HG03108 (cell line): ENCODE data around the gene CEACAM21.

ENCODE experiments used
- ATAC-seq: cut with Tn5 transposase; IDR thresholded peaks from one replicate; pipeline ENCODE4 v1.9.1; 2021; ENCODE audit warnings: moderate library complexity; ENCODE audit not compliant: unreplicated experiment

The CEACAM21 gene

DNA sequence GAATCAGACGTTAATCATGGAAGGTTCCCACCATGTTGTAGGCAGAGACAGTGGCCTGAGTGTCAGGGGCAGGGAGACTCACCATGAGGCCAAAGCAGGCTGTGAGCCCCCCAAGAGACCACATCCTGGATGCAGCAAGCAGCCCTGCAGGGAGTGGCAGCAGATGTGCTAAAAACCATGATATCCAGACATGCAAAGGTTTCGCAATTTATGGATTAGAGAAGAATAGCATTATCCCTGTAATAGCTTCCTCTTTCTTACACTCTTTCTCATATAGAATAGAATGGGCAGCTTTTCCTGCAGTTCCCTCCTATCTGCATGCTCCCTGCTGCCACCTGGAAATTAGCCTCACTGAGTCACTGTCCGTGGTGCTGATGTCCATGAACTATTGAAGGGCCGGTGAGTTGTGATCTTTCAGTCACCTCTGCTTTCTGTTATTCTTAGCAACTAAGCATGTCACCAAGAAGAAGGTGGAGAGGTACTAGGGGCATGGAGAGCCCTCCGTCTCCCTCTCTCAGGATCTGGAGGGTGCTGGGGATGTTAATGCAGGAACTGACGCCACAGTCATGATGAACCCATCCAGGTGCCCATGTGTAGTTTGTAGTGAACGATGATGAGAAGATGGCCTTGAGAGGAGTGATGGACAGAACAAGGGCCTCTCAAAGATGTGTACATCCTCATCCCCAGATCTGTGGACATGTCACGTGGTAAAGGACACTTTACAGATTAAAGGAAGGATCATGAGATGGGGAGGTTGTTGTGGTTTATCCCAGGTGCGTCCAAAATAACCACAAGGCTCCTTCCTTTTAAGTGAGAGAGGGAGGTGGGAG is 41.0 kb downstream of the CEACAM21 start:
- no peak for ATAC-seq

DNA sequence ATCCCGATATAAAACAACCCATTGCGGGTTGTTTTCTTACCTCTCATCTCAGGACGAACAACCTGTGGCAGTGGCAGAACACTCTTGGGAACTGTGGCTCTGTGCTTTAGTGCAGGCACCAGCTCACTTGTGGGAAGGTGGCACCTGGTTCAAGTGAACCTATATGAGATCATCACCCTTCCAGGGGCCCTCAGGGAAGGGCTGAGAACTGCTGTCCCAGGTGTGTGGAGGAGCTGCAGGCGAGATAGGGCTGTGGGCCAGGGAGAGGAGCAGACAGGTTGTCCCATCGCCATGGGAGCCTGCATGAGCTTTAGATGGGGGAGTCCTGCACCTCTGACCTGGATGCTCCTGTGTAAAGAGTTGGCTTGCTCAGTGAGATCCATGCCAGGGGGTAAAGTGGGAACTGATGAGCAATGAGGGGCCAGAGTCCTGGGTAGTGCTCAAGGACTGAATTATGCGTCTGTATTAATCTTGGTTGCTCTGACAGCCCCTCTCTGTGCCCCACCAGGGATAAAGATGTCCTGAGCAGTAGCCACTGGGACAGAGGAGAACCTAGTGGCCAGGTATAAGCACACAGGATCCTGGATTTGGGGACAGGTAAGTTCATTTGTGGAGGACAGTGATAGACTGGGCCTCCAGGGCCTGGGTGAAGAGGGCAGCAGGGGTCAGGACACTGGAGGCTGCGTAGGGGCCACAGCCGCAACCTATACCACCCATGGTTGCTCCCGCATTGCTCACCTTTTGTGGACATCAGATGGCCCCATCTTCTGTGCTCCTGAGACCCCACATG is 42.2 kb downstream of the CEACAM21 start:
- ATAC-seq: no peak

DNA sequence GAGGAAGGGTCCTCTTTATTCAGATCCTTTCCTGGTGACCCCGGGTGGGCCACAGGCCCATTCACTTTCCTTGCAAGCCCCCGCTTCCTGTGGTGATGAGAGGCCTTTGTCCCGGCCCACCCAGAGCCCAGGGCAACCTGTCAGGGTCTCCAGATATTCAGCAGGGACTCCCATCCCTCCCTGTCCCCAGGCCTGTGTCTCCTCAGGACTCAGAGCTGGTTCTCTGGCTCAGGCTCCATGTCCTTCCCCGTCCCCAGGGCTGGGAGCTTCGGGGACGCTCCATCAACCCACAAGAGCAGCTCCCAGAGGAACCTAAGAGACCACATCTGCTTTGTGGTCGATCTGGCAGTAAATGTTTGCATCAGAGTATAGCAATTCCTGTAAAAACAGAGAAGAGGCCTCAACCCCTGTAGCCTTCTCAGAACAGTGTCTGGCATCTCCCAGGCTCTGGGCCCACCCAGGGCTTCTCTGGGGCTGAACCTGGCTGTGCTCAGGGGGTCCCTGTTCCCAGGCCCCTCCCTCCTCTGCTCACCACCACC is 43.1 kb downstream of the CEACAM21 start:
- ATAC-seq: no peak

DNA sequence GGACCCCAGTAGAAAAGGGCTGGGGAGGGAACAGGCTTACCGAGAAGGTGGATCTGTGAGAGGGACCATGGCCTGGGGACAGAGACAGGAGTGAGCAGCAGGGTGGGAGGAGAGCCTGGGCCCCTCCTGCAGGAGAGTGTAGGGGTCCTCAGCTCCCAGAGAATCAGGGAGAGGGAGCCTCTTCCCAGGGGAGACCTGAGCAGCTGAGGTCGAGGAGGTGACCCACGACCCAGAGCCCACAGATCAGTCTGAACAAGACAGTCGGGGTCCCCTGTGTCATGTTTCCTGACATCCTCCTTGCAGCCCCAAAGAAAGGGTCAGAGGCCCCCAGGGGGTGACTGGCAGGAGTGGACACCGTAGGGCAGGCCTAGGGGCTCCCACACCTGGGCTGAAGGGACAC is 44.2 kb downstream of the CEACAM21 start:
- no peak for ATAC-seq

DNA sequence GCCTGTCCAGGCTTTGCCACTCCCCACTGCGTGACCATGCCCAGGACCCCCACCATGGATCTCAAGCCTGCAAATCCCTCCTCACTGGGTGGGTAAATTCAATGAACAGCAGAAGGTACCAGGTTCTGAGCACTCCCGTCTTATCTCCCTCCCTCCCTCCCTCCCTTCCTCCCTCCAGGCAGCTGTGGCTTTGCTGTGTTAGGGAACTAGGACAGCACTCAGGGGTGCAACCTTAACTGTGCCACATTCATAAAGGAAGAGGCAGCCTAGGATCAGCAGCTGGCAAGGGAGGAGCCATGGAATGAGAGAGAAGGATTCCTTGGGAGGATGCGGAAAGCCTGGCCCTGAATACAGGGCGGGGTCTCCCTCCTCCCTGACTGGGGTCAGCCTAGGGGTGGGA is 45.3 kb downstream of the CEACAM21 start:
- ATAC-seq: no peak

DNA sequence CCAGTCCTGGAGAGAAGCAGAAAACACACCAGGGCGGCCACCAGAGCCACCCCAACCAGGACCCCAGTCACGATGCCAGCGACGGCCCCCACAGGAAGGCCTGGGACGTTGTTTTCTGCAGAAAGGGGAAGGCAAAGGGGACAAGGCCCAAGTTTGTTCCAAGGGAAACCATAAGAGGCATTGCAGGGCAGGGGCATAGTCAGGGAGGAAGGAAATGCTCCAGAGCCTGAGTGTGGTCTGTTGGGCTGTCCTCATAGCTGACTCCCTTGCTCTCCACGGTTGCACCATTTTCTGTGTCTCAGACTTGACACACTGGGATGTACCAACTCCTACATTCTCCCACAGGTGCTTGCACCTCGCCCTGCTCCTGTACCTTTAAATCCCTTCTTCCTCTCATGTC is 45.7 kb downstream of the CEACAM21 start:
- ATAC-seq: no peak

DNA sequence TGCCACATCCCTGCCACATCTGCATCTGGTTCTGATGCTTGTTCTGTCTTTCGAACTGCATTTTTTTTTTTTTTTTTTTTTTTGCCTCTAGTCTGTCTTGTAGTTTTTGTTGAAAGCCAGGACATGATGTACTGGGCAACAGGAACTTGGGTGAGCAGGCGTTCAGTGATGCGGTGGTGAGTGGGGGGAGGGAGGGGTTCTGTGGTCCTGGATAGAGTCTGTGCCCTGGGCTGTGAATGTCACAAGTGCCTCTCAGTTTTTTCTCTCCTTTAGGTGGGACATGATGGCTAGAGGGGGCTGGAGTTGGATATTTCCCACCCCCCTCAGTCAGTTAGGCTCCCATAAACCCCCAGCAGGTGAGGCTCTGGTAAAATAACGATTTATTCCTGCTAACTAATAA is 47.4 kb downstream of the CEACAM21 start:
- ATAC-seq: no peak

DNA sequence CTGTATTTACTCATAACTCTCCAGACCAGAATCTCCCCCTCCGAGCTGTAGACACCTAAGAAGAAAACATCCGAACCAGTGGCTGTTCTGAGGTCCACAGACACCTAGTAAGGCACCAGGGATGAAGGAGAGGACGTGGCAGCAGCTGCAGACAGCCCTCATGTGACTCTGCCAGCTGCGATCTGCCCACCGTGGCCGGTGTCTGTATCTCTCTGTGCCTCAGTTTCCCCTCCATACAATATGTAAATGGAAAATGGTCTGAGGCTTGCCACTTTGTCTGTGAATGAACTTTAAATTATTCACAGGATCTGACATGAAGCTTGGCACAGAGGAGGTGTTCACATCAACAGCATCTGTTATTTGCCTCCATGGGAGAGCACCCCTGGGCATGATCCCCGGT is 48.5 kb downstream of the CEACAM21 start:
- no peak for ATAC-seq

DNA sequence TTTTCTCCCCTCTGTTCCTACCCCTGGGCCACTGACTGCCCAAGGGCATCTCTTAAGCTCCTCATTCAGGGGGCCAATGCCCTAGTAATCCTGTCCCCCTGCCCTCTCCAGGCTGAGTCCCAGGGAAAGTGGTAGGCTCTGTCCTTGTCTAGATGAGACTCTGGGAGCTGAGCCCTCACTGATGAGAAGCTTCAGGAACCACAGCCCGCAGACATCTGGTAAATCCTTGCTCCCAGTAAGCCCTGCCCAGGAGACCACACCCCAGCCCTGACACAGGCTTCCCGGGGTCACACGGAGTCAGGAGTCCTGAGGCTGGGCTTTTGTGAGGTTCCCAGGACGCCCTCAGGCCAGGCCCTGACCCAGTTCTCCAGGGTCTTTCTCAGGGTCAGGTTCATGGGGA is 49.0 kb downstream of the CEACAM21 start:
- no peak for ATAC-seq

DNA sequence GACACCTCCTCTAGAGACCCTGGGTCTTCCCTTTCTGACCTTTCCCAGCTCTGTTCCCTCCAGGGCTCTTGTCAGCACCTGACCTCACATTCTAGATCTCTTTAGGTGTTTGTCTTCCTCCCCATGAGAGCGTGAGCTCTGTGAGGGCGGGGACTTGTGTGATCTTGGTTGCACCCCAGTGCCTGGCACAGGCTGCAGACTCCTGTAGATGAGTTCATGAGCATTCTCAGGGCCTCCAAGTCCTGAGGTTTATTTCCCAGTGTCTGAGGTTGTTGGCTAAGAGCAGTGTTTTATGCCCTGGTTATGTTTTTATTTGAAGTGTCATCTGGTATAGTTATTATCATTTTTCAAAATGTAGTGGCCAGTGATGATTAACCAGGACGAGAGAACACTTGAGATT is 50.3 kb downstream of the CEACAM21 start:
- no peak for ATAC-seq

DNA sequence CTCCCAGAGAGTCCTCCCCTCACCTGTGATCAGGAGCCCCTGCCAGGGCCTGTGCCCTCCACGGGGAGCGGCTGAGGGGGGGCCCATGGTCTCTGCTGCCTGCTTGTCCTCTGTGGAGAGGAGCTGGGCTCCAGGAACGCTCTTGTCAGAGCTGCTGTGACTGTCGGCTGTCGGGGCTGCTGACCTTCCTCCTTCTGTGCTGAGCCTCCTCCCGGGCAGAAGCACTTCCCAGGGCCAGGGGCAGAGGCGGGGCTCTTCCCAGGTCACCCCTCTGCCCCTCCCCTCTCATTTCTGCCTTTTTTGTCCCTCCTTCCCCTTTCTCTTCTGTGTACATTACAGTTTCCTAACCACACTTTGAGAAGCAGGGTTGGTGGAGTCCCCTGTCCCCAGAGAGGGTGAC is 50.9 kb downstream of the CEACAM21 start, which contains the start of gene CEACAM4:
Gene CEACAM4, minus strand, starts transcription at position 198 of the 400 bp plus-strand sequence. Its CDS starts 111 bp downstream, at position 87.
- ATAC-seq: no peak

DNA sequence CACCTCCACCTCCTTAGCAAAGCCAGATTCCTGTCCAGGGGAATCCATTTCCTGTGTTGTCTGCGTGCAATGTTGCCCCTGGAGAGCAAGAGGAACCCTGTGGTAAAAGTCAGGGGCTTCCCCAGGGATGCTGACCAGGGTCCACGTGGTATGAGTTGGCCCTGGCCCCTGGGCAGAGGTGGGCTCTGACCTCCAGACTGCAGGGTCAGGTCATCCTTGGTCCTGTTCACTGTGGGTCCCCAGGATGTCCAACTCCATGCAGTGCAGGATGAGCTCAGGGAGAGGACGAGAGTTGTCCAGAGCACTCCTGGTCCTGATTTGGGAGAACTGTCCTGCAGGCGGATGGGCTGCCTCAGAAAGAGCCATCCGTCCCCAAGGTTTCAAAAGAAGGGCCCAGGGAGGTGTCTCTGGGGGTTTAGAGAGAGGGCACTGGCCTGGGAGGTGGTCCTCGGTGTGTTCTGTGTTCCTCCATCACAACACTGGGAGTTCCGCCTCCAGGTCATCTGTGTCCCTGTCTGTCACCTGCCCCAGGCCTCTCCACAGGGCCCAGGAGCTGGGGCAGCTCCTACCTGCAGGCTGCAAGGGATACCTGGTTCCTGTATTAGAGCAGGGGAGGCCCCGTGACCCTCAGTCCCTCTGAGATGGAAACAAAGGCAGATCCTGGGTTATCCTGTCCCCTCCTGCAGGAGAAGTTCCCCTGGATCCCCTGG is 52.2 kb downstream of the CEACAM21 start:
- ATAC-seq: no peak
